Vagina (tissue), 2 donors: ENCODE results near the gene SEMA4G. TPM values are rescaled to one million over a fixed set of nuclear protein-coding genes. Genes with fewer than 3 reads are reported as not detected.

Experiments used
- DNase-seq, 2 donors: peaks; one replicate each; pipeline ENCODE4 v3.0.0-alpha.2; 2017; ENCODE audit errors: extremely low spot score in 2 of 2
- H3K27ac ChIP-seq: fragments of 200-600 bp; sonication (generic); one replicate; pipeline ENCODE4 v1.5.1; 2019
- H3K27me3 ChIP-seq: fragments of 200-600 bp; sonication (generic); one replicate; pipeline ENCODE4 v1.5.1; 2019
- H3K36me3 ChIP-seq, 2 donors: fragments of 200-600 bp; sonication (generic); one replicate each; pipeline ENCODE4 v1.5.1; 2017 to 2019
- H3K4me1 ChIP-seq: fragments of 200-600 bp; sonication (generic); one replicate; pipeline ENCODE4 v1.5.1; 2019
- H3K4me3 ChIP-seq, 2 donors: fragments of 200-600 bp; sonication (generic); 1 replicate in 1 of 2; 2 replicates in 1 of 2; pipeline ENCODE4 v1.5.1; 2016 to 2019
- H3K9me3 ChIP-seq: fragments of 200-600 bp; sonication (generic); one replicate; pipeline ENCODE4 v1.5.1; 2019
- POLR2A ChIP-seq, 2 donors: fragments of 450-650 bp; IDR thresholded peaks; one replicate each; pipeline ENCODE4 v1.6.1; 2017; ENCODE audit warnings: antibody characterized with exemption in 2 of 2, mild to moderate bottlenecking in 2 of 2, moderate library complexity in 2 of 2
- POLR2AphosphoS5 ChIP-seq, 2 donors: sonication (generic); formaldehyde crosslinking; IDR thresholded peaks; one replicate each; pipeline ENCODE4 v1.9.0; 2017; ENCODE audit warnings: antibody characterized with exemption in 2 of 2, mild to moderate bottlenecking in 2 of 2, low read depth in 1 of 2; ENCODE audit not compliant: insufficient read depth in 1 of 2
- intact Hi-C: fragments of 100-400 bp; cut with DNase I; formaldehyde crosslinking; loops from one replicate; pipeline ENCODE4 v1.15.1; 2023
- total RNA-seq: library from RNA; depleted of rRNA; stranded (reverse); fragments of >200 nt; gene quantifications from one replicate; pipeline ENCODE4 v1.2.3, GENCODE V29; 2016
- TF ChIP-seq, protein P1 (sequence below), 3 experiments: fragments of 450-650 bp in 2 of 3; fragments of 200-600 bp in 1 of 3; sonication (generic) in 1 of 3; IDR thresholded peaks; one replicate each; pipeline ENCODE4 v1.5.1; 2017 to 2019; ENCODE audit warnings: antibody characterized with exemption in 3 of 3, mild to moderate bottlenecking in 2 of 3, moderate library complexity in 2 of 3

The SEMA4G gene
- total RNA-seq, 1 donor from 2014 or later = 6.4 TPM

DNA sequence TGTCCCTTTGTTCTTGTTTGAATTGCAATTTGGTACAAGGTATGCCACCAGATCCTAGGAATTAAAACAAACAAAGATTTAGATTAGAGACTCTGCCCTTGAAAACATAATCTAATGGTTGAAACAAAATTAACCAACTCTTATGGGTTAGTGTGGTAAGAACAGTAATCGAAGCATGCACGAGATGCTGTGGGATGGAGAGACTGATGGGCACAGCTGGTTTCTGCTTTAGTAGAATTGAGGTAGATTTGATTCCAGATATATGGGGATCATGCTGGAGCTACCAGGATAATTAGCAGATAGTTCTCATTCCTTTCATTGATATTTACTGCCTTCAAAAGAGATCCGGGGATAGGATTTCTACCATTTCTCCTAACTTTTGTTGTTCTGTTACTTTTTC lies 20.4 kb upstream of the SEMA4G start:
- no peaks in the 10 kb centered on the region for H3K9me3 ChIP-seq
- H3K27ac ChIP-seq = no peak overlapping the region
- H3K4me3 ChIP-seq = no peak overlapping the region
- no peak for DNase-seq
- peaks cover 3 to 60% of the 10 kb centered on the region in 2 donors for H3K36me3 ChIP-seq
- no peaks in the 10 kb centered on the region for H3K4me1 ChIP-seq
- intact Hi-C loops = no loop called here
- TF ChIP-seq POLR2AphosphoS5 (IDR thresholded peaks at IDR 0.05; ENCODE audit: insufficient read depth in 1 of 2, low read depth in 1 of 2) (no peak), POLR2A (IDR thresholded peaks at IDR 0.05) (no peak)
- TF ChIP-seq, protein P1, sequence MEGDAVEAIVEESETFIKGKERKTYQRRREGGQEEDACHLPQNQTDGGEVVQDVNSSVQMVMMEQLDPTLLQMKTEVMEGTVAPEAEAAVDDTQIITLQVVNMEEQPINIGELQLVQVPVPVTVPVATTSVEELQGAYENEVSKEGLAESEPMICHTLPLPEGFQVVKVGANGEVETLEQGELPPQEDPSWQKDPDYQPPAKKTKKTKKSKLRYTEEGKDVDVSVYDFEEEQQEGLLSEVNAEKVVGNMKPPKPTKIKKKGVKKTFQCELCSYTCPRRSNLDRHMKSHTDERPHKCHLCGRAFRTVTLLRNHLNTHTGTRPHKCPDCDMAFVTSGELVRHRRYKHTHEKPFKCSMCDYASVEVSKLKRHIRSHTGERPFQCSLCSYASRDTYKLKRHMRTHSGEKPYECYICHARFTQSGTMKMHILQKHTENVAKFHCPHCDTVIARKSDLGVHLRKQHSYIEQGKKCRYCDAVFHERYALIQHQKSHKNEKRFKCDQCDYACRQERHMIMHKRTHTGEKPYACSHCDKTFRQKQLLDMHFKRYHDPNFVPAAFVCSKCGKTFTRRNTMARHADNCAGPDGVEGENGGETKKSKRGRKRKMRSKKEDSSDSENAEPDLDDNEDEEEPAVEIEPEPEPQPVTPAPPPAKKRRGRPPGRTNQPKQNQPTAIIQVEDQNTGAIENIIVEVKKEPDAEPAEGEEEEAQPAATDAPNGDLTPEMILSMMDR (IDR thresholded peaks at IDR 0.05) = no peak
- no peaks in the 10 kb centered on the region for H3K27me3 ChIP-seq

DNA sequence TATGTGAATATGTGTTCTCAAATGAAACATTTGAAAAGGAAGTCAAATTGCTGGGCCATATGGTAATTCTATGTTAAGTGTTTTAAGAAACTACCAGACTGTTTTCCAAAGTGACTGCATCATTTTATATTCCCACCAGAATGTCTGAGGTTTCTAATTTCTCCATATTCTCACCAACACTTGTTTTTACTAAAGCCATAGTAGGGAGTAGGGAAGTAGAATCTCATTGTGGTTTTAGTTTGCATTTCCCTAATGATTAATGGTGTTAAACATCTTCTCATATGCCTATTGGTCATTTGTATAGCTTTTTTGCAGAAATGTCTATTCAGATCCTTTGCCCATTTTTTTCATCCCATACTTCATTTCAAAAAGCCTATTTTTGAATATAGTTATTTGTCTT lies 9.1 kb upstream of the SEMA4G start:
- H3K27me3 ChIP-seq = no peaks in the 10 kb centered on the region
- intact Hi-C loops = no loop called here

GRCh38 chr10:100962351-100963080 lies 6.8 kb upstream of the SEMA4G start:
- no peak for TF ChIP-seq POLR2A (IDR thresholded peaks at IDR 0.05)
- TF ChIP-seq, protein P1 (IDR thresholded peaks at IDR 0.05) = no peak
- no peak for TF ChIP-seq POLR2AphosphoS5 (IDR thresholded peaks at IDR 0.05; ENCODE audit: insufficient read depth in 1 of 2, low read depth in 1 of 2)
- no peaks in the 10 kb centered on the region for H3K4me1 ChIP-seq
- H3K4me3 ChIP-seq = no peak overlapping the region
- H3K27ac ChIP-seq = no peak overlapping the region
- peaks cover 0 to 47% of the 10 kb centered on the region in 2 donors for H3K36me3 ChIP-seq
- no peaks in the 10 kb centered on the region for H3K9me3 ChIP-seq
- intact Hi-C loops = no loop called here
- DNase-seq = no peak
- H3K27me3 ChIP-seq = no peaks in the 10 kb centered on the region

More for the DNA sequence above, 9.1 kb upstream of the SEMA4G start:
- Histone ChIP-seq H3K36me3 (peaks cover 0 to 54% of the 10 kb centered on the region in 2 donors), H3K4me3 (no peak overlapping the region), H3K27ac (no peak overlapping the region), H3K4me1 (no peaks in the 10 kb centered on the region), H3K9me3 (no peaks in the 10 kb centered on the region)
- no peak for DNase-seq
- TF ChIP-seq POLR2A (IDR thresholded peaks at IDR 0.05) = no peak
- TF ChIP-seq, protein P1 (IDR thresholded peaks at IDR 0.05) = no peak
- no peak for TF ChIP-seq POLR2AphosphoS5 (IDR thresholded peaks at IDR 0.05; ENCODE audit: insufficient read depth in 1 of 2, low read depth in 1 of 2)

- intact Hi-C loops = no loop called here
- Histone ChIP-seq H3K9me3 (no peaks in the 10 kb centered on the region), H3K36me3 (peaks cover 0 to 35% of the 10 kb centered on the region in 2 donors), H3K4me3 (no peak overlapping the region), H3K27ac (no peak overlapping the region), H3K4me1 (peaks cover 3% of the 10 kb centered on the region), H3K27me3 (no peaks in the 10 kb centered on the region)
- TF ChIP-seq POLR2A (IDR thresholded peaks at IDR 0.05) (no peak), POLR2AphosphoS5 (IDR thresholded peaks at IDR 0.05; ENCODE audit: insufficient read depth in 1 of 2, low read depth in 1 of 2) (no peak)
- TF ChIP-seq, protein P1 (IDR thresholded peaks at IDR 0.05) = no peak
- DNase-seq = no peak
These were observed 5.5 kb upstream of the SEMA4G start for GRCh38 chr10:100963826-100964225.

GRCh38 chr10:100965820-100966219 lies 3.5 kb upstream of the SEMA4G start:
- Histone ChIP-seq H3K36me3 (peaks cover 0 to 27% of the 10 kb centered on the region in 2 donors), H3K27ac (no peak overlapping the region), H3K4me1 (peaks cover 15% of the 10 kb centered on the region), H3K9me3 (no peaks in the 10 kb centered on the region), H3K27me3 (no peaks in the 10 kb centered on the region), H3K4me3 (no peak overlapping the region)
- intact Hi-C loops = no loop called here
- TF ChIP-seq POLR2A (IDR thresholded peaks at IDR 0.05) (no peak), POLR2AphosphoS5 (IDR thresholded peaks at IDR 0.05; ENCODE audit: insufficient read depth in 1 of 2, low read depth in 1 of 2) (no peak)
- TF ChIP-seq, protein P1 (IDR thresholded peaks at IDR 0.05) = no peak
- DNase-seq = no peak
